SK-N-SH (cell line): ENCODE measurements around the gene RBM33.

Source experiments
- CHD2 ChIP-seq: fragments of 150-350 bp; IDR thresholded peaks from 2 replicates; pipeline ENCODE4 v1.6.1; 2018; ENCODE audit warnings: low read length; ENCODE audit not compliant: partially characterized antibody
- CTCF ChIP-seq: fragments of 200-600 bp; sonication (generic); IDR thresholded peaks from 2 replicates; pipeline ENCODE4 v1.6.1; 2017; ENCODE audit warnings: antibody characterized with exemption, mild to moderate bottlenecking, moderate library complexity
- EZH2phosphoT487 ChIP-seq: fragments of 200-600 bp; sonication (generic); IDR thresholded peaks from 2 replicates; pipeline ENCODE4 v1.6.1; 2017; ENCODE audit warnings: low read depth, mixed run types, mild to moderate bottlenecking, antibody characterized with exemption, moderate library complexity, borderline replicate concordance
- FOSL2 ChIP-seq: IDR thresholded peaks from 2 replicates; pipeline ENCODE4 v1.4.0; 2012; ENCODE audit warnings: low read depth, mild to moderate bottlenecking, moderate library complexity, borderline replicate concordance
- NFIC ChIP-seq: IDR thresholded peaks from 2 replicates; pipeline ENCODE4 v1.4.0; 2012; ENCODE audit warnings: borderline replicate concordance
- POLR2AphosphoS5 ChIP-seq: IDR thresholded peaks from 2 replicates; pipeline ENCODE4 v1.6.1; 2012; ENCODE audit warnings: low read depth, low read length
- RCOR1 ChIP-seq: fragments of 150-350 bp; IDR thresholded peaks from 2 replicates; pipeline ENCODE4 v1.6.1; 2017; ENCODE audit warnings: antibody characterized with exemption, low read length
- SMC3 ChIP-seq: IDR thresholded peaks from 2 replicates; pipeline ENCODE4 v1.6.1; 2012; ENCODE audit warnings: low read depth, low read length, improper control_type of control experiment
- USF1 ChIP-seq: IDR thresholded peaks from 2 replicates; pipeline ENCODE4 v1.4.0; 2012; ENCODE audit warnings: low read depth, borderline replicate concordance

- TF ChIP-seq CTCF (no peak), EZH2phosphoT487 (no peak), SMC3 (no peak), POLR2AphosphoS5 (no peak), RCOR1 (no peak), USF1 (no peak), NFIC (no peak), CHD2 (no peak), FOSL2 (no peak)
These were observed 52.3 kb downstream of the RBM33 start for GRCh38 chr7:155696747-155697146.
